Measurements from ENCODE around the gene OR6N2.

DNA sequence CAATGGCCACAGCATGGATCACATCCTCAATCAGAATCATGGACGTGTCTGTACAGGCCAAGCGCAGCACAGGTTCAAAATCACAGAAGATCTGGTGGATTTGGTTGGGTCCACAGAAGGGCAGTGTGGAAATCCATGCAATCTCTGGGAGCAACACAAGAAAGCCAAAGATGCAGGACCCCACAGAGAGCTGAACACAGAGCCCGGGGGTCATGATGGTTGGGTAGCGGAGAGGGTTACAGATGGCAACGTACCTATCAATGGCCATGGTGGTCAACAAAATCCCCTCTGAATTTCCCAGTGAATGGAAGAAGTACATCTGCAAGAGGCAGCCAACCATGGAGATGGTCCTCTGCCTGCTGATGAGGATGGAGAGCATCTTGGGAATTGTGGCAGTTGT, 56.6 kb downstream of the OR6N2 start:
- TF ChIP-seq ARNTL (CRISPR knock-in tag; IDR thresholded peaks at IDR 0.05; ENCODE audit: borderline replicate concordance, low read depth) (no peak), CSDC2 (CRISPR knock-in tag; IDR thresholded peaks at IDR 0.05) (no peak), TCF4 (CRISPR knock-in tag; IDR thresholded peaks at IDR 0.05; ENCODE audit: borderline replicate concordance) (no peak)
